AG04449 (cell line): Measurements from ENCODE around the gene HTATSF1.

ENCODE experiments used
- CTCF ChIA-PET: fragments of 350-600 bp; formaldehyde crosslinking; extraction: SDS; loops from one replicate; lab custom pipeline; 2021; ENCODE audit warnings: antibody characterized with exemption; lab: Yijun Ruan, JAX
- POLR2A ChIA-PET: fragments of 400-600, 350-600 bp; formaldehyde crosslinking; extraction: SDS; loops from one replicate; lab custom pipeline; 2020; ENCODE audit warnings: antibody characterized with exemption, inconsistent platforms; lab: Yijun Ruan, JAX
- DNase-seq: peaks from one replicate; pipeline ENCODE4 v3.0.0-alpha.2; 2010; ENCODE audit warnings: low read depth, low spot score
- H3K4me3 ChIP-seq: 2 replicates; pipeline ENCODE4 v1.5.1; 2011; ENCODE audit warnings: low read depth, mild to moderate bottlenecking, control low read depth, low read length
- CTCF ChIP-seq: IDR thresholded peaks from one replicate; pipeline ENCODE4 v1.5.1; 2011; ENCODE audit warnings: mild to moderate bottlenecking, moderate library complexity, low read length, control low read depth, inconsistent platforms; ENCODE audit not compliant: insufficient read depth; ENCODE audit errors: missing control alignments

The HTATSF1 gene

GRCh38 chrX:136519069-136519468, 21.7 kb downstream of the HTATSF1 start:
- CTCF ChIA-PET: no interaction called here
- POLR2A ChIA-PET: no interaction called here
- H3K4me3 ChIP-seq: no peak overlapping the region
- no peak for TF ChIP-seq CTCF
- no peak for DNase-seq

GRCh38 chrX:136523770-136524169, 26.4 kb downstream of the HTATSF1 start:
- no peak for DNase-seq
- TF ChIP-seq CTCF: no peak
- CTCF ChIA-PET: interaction anchor here (0.9 to 2.2 kb wide), 2 partner anchors 55 to 185 kb away, joined by 3 to 4 read pairs; no protein-coding TSS in a partner anchor
- POLR2A ChIA-PET: no interaction called here
- H3K4me3 ChIP-seq: no peak overlapping the region

- ChIA-PET POLR2A (no interaction called here), CTCF (no interaction called here)
- TF ChIP-seq CTCF: no peak
- DNase-seq: peak; percentile 61
- no peak overlapping the region for H3K4me3 ChIP-seq
These were observed 28.6 kb downstream of the HTATSF1 start for GRCh38 chrX:136525738-136526606.

- DNase-seq: no peak
- H3K4me3 ChIP-seq: no peak overlapping the region
- TF ChIP-seq CTCF: no peak
- CTCF ChIA-PET: no interaction called here
- POLR2A ChIA-PET: no interaction called here
These were observed 31.4 kb downstream of the HTATSF1 start for GRCh38 chrX:136528645-136529315.

GRCh38 chrX:136529795-136530194, 32.4 kb downstream of the HTATSF1 start:
- no peak overlapping the region for H3K4me3 ChIP-seq
- TF ChIP-seq CTCF: no peak
- no peak for DNase-seq
- CTCF ChIA-PET: no interaction called here
- POLR2A ChIA-PET: no interaction called here

- ChIA-PET CTCF (no interaction called here), POLR2A (no interaction called here)
- no peak within 1 kb of the TSS for H3K4me3 ChIP-seq
- DNase-seq: no peak
- no peak for TF ChIP-seq CTCF
These were observed 34.6 kb downstream of the HTATSF1 start, which contains the start of gene VGLL1 for GRCh38 chrX:136531951-136532350. Gene VGLL1, plus strand, starts transcription at chrX:136532215. Its CDS starts 3,806 bp downstream, at chrX:136536021.
